ENCODE measurements around the gene ABCD4. TPM values are rescaled to one million over a fixed set of nuclear protein-coding genes. Genes with fewer than 3 reads are reported as not detected.

ABCD4 gene
- 10 to 100 TPM; 42.2 to 54.4 (median 45.8) TPM for total RNA-seq
- polyA plus RNA-seq: 10 to 100 TPM; 33.5 to 50.5 TPM
- long read RNA-seq, donor 1, transcript ABCD4-218 (18 exons, 1,842 nt): minor isoform, 11 of 195 reads
- long read RNA-seq, donor 1, transcript ABCD4-201 (19 exons, 3,003 nt): major isoform, 30 of 195 reads
- long read RNA-seq, donor 1, partial matches to known transcripts: 60 of 195 reads
- long read RNA-seq, donor 1, other reads (novel, unspliced or antisense): 88 of 195 reads
- long read RNA-seq, donor 2, partial matches to known transcripts: 15 of 19 reads
- long read RNA-seq, donor 2, other reads (novel, unspliced or antisense): 0 of 19 reads
- long read RNA-seq, donor 3, transcript ABCD4-201 (19 exons, 3,003 nt): major isoform, 10 of 74 reads
- long read RNA-seq, donor 3, transcript ABCD4-218 (18 exons, 1,842 nt): minor isoform, 5 of 74 reads
- long read RNA-seq, donor 3, partial matches to known transcripts: 17 of 74 reads
- long read RNA-seq, donor 3, other reads (novel, unspliced or antisense): 38 of 74 reads

- peak within 1 kb of the TSS; percentile 98 for H3K4me3 ChIP-seq
- peak; percentile 89 to 95 (median 91) for DNase-seq
- H3K36me3 ChIP-seq: no peaks in the 10 kb centered on the region
- H3K27ac ChIP-seq: peak within 1 kb of the TSS; percentile 74 to 81
- peaks cover 3% of the 10 kb centered on the region for H3K4me1 ChIP-seq (ENCODE audit: insufficient read depth)
- TF ChIP-seq POLR2A (IDR thresholded peaks at IDR 0.05) (peak; percentile 18), EP300 (IDR thresholded peaks at IDR 0.05) (no peak)
- TF ChIP-seq, protein P1, sequence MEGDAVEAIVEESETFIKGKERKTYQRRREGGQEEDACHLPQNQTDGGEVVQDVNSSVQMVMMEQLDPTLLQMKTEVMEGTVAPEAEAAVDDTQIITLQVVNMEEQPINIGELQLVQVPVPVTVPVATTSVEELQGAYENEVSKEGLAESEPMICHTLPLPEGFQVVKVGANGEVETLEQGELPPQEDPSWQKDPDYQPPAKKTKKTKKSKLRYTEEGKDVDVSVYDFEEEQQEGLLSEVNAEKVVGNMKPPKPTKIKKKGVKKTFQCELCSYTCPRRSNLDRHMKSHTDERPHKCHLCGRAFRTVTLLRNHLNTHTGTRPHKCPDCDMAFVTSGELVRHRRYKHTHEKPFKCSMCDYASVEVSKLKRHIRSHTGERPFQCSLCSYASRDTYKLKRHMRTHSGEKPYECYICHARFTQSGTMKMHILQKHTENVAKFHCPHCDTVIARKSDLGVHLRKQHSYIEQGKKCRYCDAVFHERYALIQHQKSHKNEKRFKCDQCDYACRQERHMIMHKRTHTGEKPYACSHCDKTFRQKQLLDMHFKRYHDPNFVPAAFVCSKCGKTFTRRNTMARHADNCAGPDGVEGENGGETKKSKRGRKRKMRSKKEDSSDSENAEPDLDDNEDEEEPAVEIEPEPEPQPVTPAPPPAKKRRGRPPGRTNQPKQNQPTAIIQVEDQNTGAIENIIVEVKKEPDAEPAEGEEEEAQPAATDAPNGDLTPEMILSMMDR (IDR thresholded peaks at IDR 0.05): peak in 2 of 3 donors; percentile 11 to 12
- intact Hi-C loops (cut with DNase I): no loop called here
- no peaks in the 10 kb centered on the region for H3K27me3 ChIP-seq
- H3K9me3 ChIP-seq: no peaks in the 10 kb centered on the region
- 9 to 10% (median 9%) methylated on average over 59 to 61 of the region's 61 CpGs for WGBS, 3 donors
These were observed at the start of gene ABCD4 for GRCh38 chr14:74302634-74303569. Gene ABCD4 (minus strand): TSS chr14:74302934. CDS start chr14:74302912, 22 bp downstream.

- no peaks in the 10 kb centered on the region for H3K27me3 ChIP-seq
- TF ChIP-seq POLR2A (IDR thresholded peaks at IDR 0.05): no peak
- no peak for TF ChIP-seq EP300 (IDR thresholded peaks at IDR 0.05)
- TF ChIP-seq, protein P1 (IDR thresholded peaks at IDR 0.05): no peak
- 0 to 4% (median 0%) methylated on average over 1 of the region's 1 CpG for WGBS, 3 donors
- intact Hi-C loops (cut with DNase I): no loop called here
- DNase-seq: no peak
- no peak overlapping the region for H3K4me3 ChIP-seq
- H3K36me3 ChIP-seq: no peaks in the 10 kb centered on the region
- H3K9me3 ChIP-seq: no peaks in the 10 kb centered on the region
- H3K27ac ChIP-seq: no peak overlapping the region
- peaks cover 1% of the 10 kb centered on the region for H3K4me1 ChIP-seq (ENCODE audit: insufficient read depth)
These were observed 48.2 kb upstream of the ABCD4 start for GRCh38 chr14:74350928-74351323.

DNA sequence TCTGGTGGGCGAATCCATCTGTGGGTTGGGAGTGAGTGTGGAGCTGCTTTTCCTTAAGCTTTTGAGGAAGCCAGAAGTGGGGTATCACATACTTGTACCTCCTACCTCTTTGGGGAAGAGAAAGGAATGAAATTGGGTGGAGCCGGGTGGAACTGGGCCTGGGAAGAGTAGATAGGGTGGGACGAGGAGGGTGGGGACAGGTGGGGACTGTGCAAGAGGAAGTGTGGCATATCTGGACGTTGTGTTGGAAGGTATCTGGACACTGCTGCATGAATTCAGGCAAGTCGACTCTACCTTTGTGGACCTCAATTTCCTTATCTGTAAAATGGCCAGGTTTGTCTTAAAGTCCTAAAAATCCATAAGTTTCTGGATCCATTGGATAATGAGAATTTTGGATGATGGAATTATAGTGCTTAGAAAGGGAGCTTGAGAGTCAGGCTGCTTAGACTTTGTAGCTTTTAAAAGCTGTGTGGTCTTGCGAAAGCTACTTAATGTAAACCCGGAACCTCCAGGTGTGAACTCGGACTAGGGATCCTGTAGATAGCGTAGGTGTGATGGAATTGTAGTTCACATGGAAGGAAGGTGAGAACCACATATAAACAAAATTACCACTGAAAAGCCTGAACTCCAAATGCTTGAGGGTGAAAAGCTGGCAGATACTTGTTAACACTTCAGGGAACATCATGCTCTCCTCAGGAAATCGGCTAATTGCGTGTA is 47.6 kb upstream of the ABCD4 start:
- Histone ChIP-seq H3K9me3 (no peaks in the 10 kb centered on the region), H3K27me3 (no peaks in the 10 kb centered on the region), H3K27ac (no peak overlapping the region), H3K4me3 (no peak overlapping the region), H3K4me1 (ENCODE audit: insufficient read depth) (peaks cover 1% of the 10 kb centered on the region), H3K36me3 (no peaks in the 10 kb centered on the region)
- TF ChIP-seq POLR2A (IDR thresholded peaks at IDR 0.05): no peak
- TF ChIP-seq EP300 (IDR thresholded peaks at IDR 0.05): no peak
- TF ChIP-seq, protein P1 (IDR thresholded peaks at IDR 0.05): no peak
- intact Hi-C loops (cut with DNase I): no loop called here
- 34 to 38% (median 37%) methylated on average over 11 of the region's 11 CpGs for WGBS, 3 donors
- no peak for DNase-seq

DNA sequence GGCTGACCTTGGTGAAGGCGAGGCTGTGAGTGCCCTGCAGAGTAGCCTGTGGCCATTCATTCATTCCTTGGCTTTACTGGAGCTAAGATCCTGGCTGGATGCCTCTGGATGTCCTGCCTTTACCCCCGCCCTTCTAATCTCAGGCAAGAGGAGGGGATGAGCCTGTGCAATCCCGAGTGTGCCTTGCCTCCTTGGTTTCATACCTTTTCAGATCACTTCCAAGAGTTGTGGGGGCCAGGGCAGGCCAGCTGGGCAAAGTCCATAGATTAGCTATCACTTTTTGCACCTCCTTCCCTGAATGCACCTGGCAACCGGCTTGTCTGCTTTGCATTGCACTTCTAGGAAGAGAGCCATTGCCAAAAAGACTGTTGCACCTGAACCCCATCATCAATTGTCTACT is 47.0 kb upstream of the ABCD4 start:
- WGBS, 3 donors: 32 to 54% (median 46%) methylated on average over 4 of the region's 4 CpGs
- intact Hi-C loops (cut with DNase I): no loop called here
- Histone ChIP-seq H3K9me3 (no peaks in the 10 kb centered on the region), H3K36me3 (no peaks in the 10 kb centered on the region), H3K27ac (no peak overlapping the region), H3K4me3 (no peak overlapping the region), H3K4me1 (ENCODE audit: insufficient read depth) (peaks cover 1% of the 10 kb centered on the region), H3K27me3 (no peaks in the 10 kb centered on the region)
- DNase-seq: no peak
- TF ChIP-seq EP300 (IDR thresholded peaks at IDR 0.05): no peak
- TF ChIP-seq, protein P1 (IDR thresholded peaks at IDR 0.05): no peak
- no peak for TF ChIP-seq POLR2A (IDR thresholded peaks at IDR 0.05)
